Stomach (tissue), 9 donors: ENCODE results near the gene TOR3A. TPM values are rescaled to one million over a fixed set of nuclear protein-coding genes. Genes with fewer than 3 reads are reported as not detected.

Experiments used
- DNase-seq, 2 donors: peaks; one replicate each; pipeline versions ENCODE4 v3.0.0 to v3.0.0-alpha.2; 2013 to 2019
- H3K27ac ChIP-seq, 5 donors: fragments of 200-600 bp in 4 of 5; sonication (generic) in 4 of 5; one replicate each; pipeline ENCODE4 v1.5.1; 2013 to 2019; ENCODE audit warnings: mild to moderate bottlenecking in 1 of 5, moderate library complexity in 1 of 5
- H3K27me3 ChIP-seq, 3 donors: fragments of 200-600 bp; sonication (generic); one replicate each; pipeline ENCODE4 v1.5.1; 2017 to 2019; ENCODE audit warnings: mixed run types in 1 of 3
- H3K36me3 ChIP-seq, 4 donors: fragments of 200-600 bp; sonication (generic); 1 replicate in 3 of 4; 2 replicates in 1 of 4; pipeline ENCODE4 v1.5.1; 2016 to 2019
- H3K4me1 ChIP-seq, 4 donors: fragments of 200-600 bp; sonication (generic); one replicate each; pipeline ENCODE4 v1.5.1; 2016 to 2019
- H3K4me3 ChIP-seq, 4 donors: fragments of 200-600 bp; sonication (generic) in 3 of 4; one replicate each; pipeline ENCODE4 v1.5.1; 2016 to 2019; ENCODE audit warnings: mild to moderate bottlenecking in 1 of 4
- H3K9me3 ChIP-seq, 4 donors: fragments of 200-600 bp; sonication (generic); one replicate each; pipeline ENCODE4 v1.5.1; 2016 to 2019
- CTCF ChIP-seq, 7 experiments: fragments of 450-650 bp in 4 of 7; fragments of 200-600 bp in 3 of 7; sonication (generic) in 3 of 7; IDR thresholded peaks; one replicate each; pipeline ENCODE4 v1.5.1; 2016 to 2019; ENCODE audit warnings: antibody characterized with exemption in 7 of 7, control low read depth in 2 of 7, mild to moderate bottlenecking in 1 of 7
- EP300 ChIP-seq: sonication (generic); formaldehyde crosslinking; IDR thresholded peaks from one replicate; pipeline ENCODE4 v1.6.1; 2017; ENCODE audit warnings: antibody characterized with exemption
- POLR2A ChIP-seq, 4 donors: fragments of 450-650 bp; IDR thresholded peaks; one replicate each; pipeline ENCODE4 v1.6.1; 2016; ENCODE audit warnings: antibody characterized with exemption in 4 of 4, control low read depth in 2 of 4, mild to moderate bottlenecking in 1 of 4, moderate library complexity in 1 of 4
- POLR2AphosphoS5 ChIP-seq, 3 donors: sonication (generic); formaldehyde crosslinking; IDR thresholded peaks; one replicate each; pipeline ENCODE4 v1.6.1; 2016; ENCODE audit warnings: antibody characterized with exemption in 3 of 3
- WGBS, 5 donors: extraction: QIAGEN DNeasy Blood & Tissue Kit in 3 of 5; methylation state at CpG; one replicate each; pipeline versions ENCODE4 v1.1.5 to v1.1.7; 2013 to 2018; 5-methylcytosine and 5-hydroxymethylcytosine counted together
- intact Hi-C: fragments of 100-400 bp; cut with DNase I; formaldehyde crosslinking; loops from one replicate; pipeline ENCODE4 v1.15.1; 2023; ENCODE audit warnings: low total_unique reads
- polyA plus RNA-seq, 3 donors: library from polyadenylated mRNA; stranded (reverse); fragments of 200-250 nt; gene quantifications; one replicate each; pipeline ENCODE4 v1.2.3, GENCODE V29; 2013
- small RNA-seq, 4 donors: library from RNA; depleted of rRNA; stranded (forward); fragments of <200 nt; gene quantifications; one replicate each; pipeline ENCODE3, GENCODE V24; 2016
- total RNA-seq, 5 donors: library from RNA; depleted of rRNA; stranded (reverse); fragments of >200 nt; gene quantifications; one replicate each; pipeline versions ENCODE4 v1.1.0 to v1.2.3, GENCODE V29; 2014 to 2016
- donor health status: healthy with polysubstance abuse.
- donor health status: Bipolar disorder and iron deficiency.
- donor health status: healthy.

The TOR3A gene
- total and polyA plus RNA-seq, 8 donors = 5.3 to 285 (median 15.6) TPM

DNA sequence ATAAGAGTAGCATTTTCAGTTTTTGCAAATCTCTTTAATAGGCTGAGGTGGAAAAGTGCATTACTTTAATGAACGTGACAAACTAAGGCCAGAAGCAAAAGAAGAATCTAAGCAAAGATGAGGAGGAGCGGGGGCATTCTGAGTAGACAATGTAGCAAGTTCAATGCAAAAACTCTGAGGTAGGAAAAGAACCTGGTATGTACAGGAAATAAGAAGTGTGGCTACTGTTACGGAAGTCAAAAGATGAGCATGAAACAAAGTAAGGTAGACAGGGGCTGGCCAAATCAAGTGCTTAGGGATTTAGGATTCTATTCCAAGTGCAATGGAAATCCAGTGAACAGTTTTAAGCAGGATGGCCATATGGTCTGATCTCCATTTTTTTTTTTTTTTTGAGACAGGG lies 63.7 kb downstream of the TOR3A start:
- 95 to 99% (median 97%) methylated on average over 3 of the region's 3 CpGs for WGBS, 5 donors
- Histone ChIP-seq H3K4me3 (no peak overlapping the region), H3K36me3 (peaks cover 0 to 9% (median 2%) of the 10 kb centered on the region in 4 donors), H3K4me1 (peaks cover 0 to 14% (median 5%) of the 10 kb centered on the region in 4 donors), H3K9me3 (no peaks in the 10 kb centered on the region), H3K27me3 (no peaks in the 10 kb centered on the region), H3K27ac (no peak overlapping the region)
- TF ChIP-seq CTCF (IDR thresholded peaks at IDR 0.05) = no peak
- TF ChIP-seq EP300 = no peak
- no peak for TF ChIP-seq POLR2AphosphoS5 (IDR thresholded peaks at IDR 0.05)
- no peak for TF ChIP-seq POLR2A (IDR thresholded peaks at IDR 0.05)
- no peak for DNase-seq
- intact Hi-C loops = no loop called here

Small RNAs within 50 kb of the gene (small RNA-seq; reads per million reads assigned to genes)
- gene AL512326.3 = 0 reads per million in 4 donors

Other genes with a start within 250 kb of the TOR3A start
- 100 to 1,000 TPM in 1 of 5 donors, 10 to 100 TPM in 3, 1 to 10 TPM in 1; 5.5 to 121 (median 17.5) TPM for gene ANGPTL1, start 211.0 kb upstream of the TOR3A start, total RNA-seq
- 10 to 100 TPM in 2 of 3 donors, 1 to 10 TPM in 1; 1.7 to 18.4 (median 10.2) TPM for gene ANGPTL1, start 211.0 kb upstream of the TOR3A start, polyA plus RNA-seq
- 10 to 100 TPM; 17.4 to 43.3 (median 26.3) TPM for gene FAM20B, start 56.2 kb upstream of the TOR3A start, total RNA-seq
- gene FAM20B, start 56.2 kb upstream of the TOR3A start, polyA plus RNA-seq = 1 to 10 TPM; 8.1 to 9.2 (median 8.8) TPM
- 10 to 100 TPM in 3 of 5 donors, 1 to 10 TPM in 2; 4.6 to 26.6 (median 12.9) TPM for gene ABL2, start 147.6 kb downstream of the TOR3A start, total RNA-seq
- 1 to 10 TPM; 1.3 to 2.9 (median 2.6) TPM for gene ABL2, start 147.6 kb downstream of the TOR3A start, polyA plus RNA-seq
- 100 to 1,000 TPM in 1 of 5 donors, 10 to 100 TPM in 2, 1 to 10 TPM in 2; 2.9 to 179 (median 10.7) TPM for gene SOAT1, start 211.7 kb downstream of the TOR3A start, total RNA-seq
- 1 to 10 TPM; 2.9 to 4.4 (median 4.3) TPM for gene SOAT1, start 211.7 kb downstream of the TOR3A start, polyA plus RNA-seq